ENCODE results near the gene SCGB1D1.
A peak's percentile ranks its signal among the peaks of the same experiment; 100 is the strongest.

The SCGB1D1 gene

GRCh38 chr11:62142043-62142375 lies 48.0 kb upstream of the SCGB1D1 start:
- H3K36me3 ChIP-seq (ENCODE audit: insufficient read depth, low read length): peaks cover 100% of the 10 kb centered on the region
- H3K9ac ChIP-seq (ENCODE audit: low read length): no peak overlapping the region
- H3K4me1 ChIP-seq (ENCODE audit: insufficient read depth, low read length, severe bottlenecking): no peaks in the 10 kb centered on the region
- no peaks in the 10 kb centered on the region for H3F3A ChIP-seq (ENCODE audit: insufficient read depth, low read length)
- H4K20me1 ChIP-seq (ENCODE audit: insufficient read depth, low read length): no peaks in the 10 kb centered on the region
- no peaks in the 10 kb centered on the region for H3K9me3 ChIP-seq (ENCODE audit: low read length)
- no peaks in the 10 kb centered on the region for H3K9me2 ChIP-seq (ENCODE audit: low read depth, low read length)
- H3K79me2 ChIP-seq (ENCODE audit: insufficient read depth, low read length): no peaks in the 10 kb centered on the region
- no peaks in the 10 kb centered on the region for H3K27me3 ChIP-seq (ENCODE audit: insufficient read depth, low read length)
- no peak overlapping the region for H3K4me2 ChIP-seq (ENCODE audit: low read length)
- no peak overlapping the region for H3K27ac ChIP-seq (ENCODE audit: low read depth, low read length, poor library complexity, severe bottlenecking)
- TF ChIP-seq EZH2 (IDR thresholded peaks at IDR 0.05; ENCODE audit: borderline replicate concordance, low read length) (no peak), CTCF (IDR thresholded peaks at IDR 0.05; ENCODE audit: low read length) (no peak)
- no peak overlapping the region for H2AFZ ChIP-seq (ENCODE audit: low read length)
- no peak overlapping the region for H3K4me3 ChIP-seq (ENCODE audit: low read depth, low read length, poor library complexity, severe bottlenecking)

GRCh38 chr11:62142921-62143320 lies 47.1 kb upstream of the SCGB1D1 start:
- Histone ChIP-seq H3K79me2 (ENCODE audit: insufficient read depth, low read length) (no peaks in the 10 kb centered on the region), H3K4me1 (ENCODE audit: insufficient read depth, low read length, severe bottlenecking) (no peaks in the 10 kb centered on the region), H3K27me3 (ENCODE audit: insufficient read depth, low read length) (no peaks in the 10 kb centered on the region), H3K9ac (ENCODE audit: low read length) (no peak overlapping the region), H2AFZ (ENCODE audit: low read length) (no peak overlapping the region), H3K9me3 (ENCODE audit: low read length) (no peaks in the 10 kb centered on the region), H3F3A (ENCODE audit: insufficient read depth, low read length) (no peaks in the 10 kb centered on the region), H3K9me2 (ENCODE audit: low read depth, low read length) (no peaks in the 10 kb centered on the region), H4K20me1 (ENCODE audit: insufficient read depth, low read length) (no peaks in the 10 kb centered on the region), H3K27ac (ENCODE audit: low read depth, low read length, poor library complexity, severe bottlenecking) (no peak overlapping the region), H3K4me2 (ENCODE audit: low read length) (no peak overlapping the region), H3K36me3 (ENCODE audit: insufficient read depth, low read length) (peaks cover 100% of the 10 kb centered on the region), H3K4me3 (ENCODE audit: low read depth, low read length, poor library complexity, severe bottlenecking) (no peak overlapping the region)
- TF ChIP-seq CTCF (IDR thresholded peaks at IDR 0.05; ENCODE audit: low read length) (no peak), EZH2 (IDR thresholded peaks at IDR 0.05; ENCODE audit: borderline replicate concordance, low read length) (no peak)

GRCh38 chr11:62143727-62144126 lies 46.3 kb upstream of the SCGB1D1 start:
- TF ChIP-seq CTCF (IDR thresholded peaks at IDR 0.05; ENCODE audit: low read length): 0 out of 2 replicates have a peak, but pooled peaks have one; percentile 13
- TF ChIP-seq EZH2 (IDR thresholded peaks at IDR 0.05; ENCODE audit: borderline replicate concordance, low read length): no peak

More at GRCh38 chr11:62143727-62144126, 46.3 kb upstream of the SCGB1D1 start:
- no peaks in the 10 kb centered on the region for H3K27me3 ChIP-seq (ENCODE audit: insufficient read depth, low read length)
- H3K4me2 ChIP-seq (ENCODE audit: low read length): no peak overlapping the region
- no peak overlapping the region for H2AFZ ChIP-seq (ENCODE audit: low read length)
- no peaks in the 10 kb centered on the region for H3K9me2 ChIP-seq (ENCODE audit: low read depth, low read length)
- no peak overlapping the region for H3K9ac ChIP-seq (ENCODE audit: low read length)
- H4K20me1 ChIP-seq (ENCODE audit: insufficient read depth, low read length): no peaks in the 10 kb centered on the region
- no peaks in the 10 kb centered on the region for H3K79me2 ChIP-seq (ENCODE audit: insufficient read depth, low read length)
- H3K9me3 ChIP-seq (ENCODE audit: low read length): no peaks in the 10 kb centered on the region
- H3K4me3 ChIP-seq (ENCODE audit: low read depth, low read length, poor library complexity, severe bottlenecking): no peak overlapping the region
- peaks cover 100% of the 10 kb centered on the region for H3K36me3 ChIP-seq (ENCODE audit: insufficient read depth, low read length)
- H3F3A ChIP-seq (ENCODE audit: insufficient read depth, low read length): no peaks in the 10 kb centered on the region
- H3K4me1 ChIP-seq (ENCODE audit: insufficient read depth, low read length, severe bottlenecking): no peaks in the 10 kb centered on the region
- no peak overlapping the region for H3K27ac ChIP-seq (ENCODE audit: low read depth, low read length, poor library complexity, severe bottlenecking)

Measured in OCI-LY1 (cell line).